Measurements from ENCODE around the gene CFAP119.

DNA sequence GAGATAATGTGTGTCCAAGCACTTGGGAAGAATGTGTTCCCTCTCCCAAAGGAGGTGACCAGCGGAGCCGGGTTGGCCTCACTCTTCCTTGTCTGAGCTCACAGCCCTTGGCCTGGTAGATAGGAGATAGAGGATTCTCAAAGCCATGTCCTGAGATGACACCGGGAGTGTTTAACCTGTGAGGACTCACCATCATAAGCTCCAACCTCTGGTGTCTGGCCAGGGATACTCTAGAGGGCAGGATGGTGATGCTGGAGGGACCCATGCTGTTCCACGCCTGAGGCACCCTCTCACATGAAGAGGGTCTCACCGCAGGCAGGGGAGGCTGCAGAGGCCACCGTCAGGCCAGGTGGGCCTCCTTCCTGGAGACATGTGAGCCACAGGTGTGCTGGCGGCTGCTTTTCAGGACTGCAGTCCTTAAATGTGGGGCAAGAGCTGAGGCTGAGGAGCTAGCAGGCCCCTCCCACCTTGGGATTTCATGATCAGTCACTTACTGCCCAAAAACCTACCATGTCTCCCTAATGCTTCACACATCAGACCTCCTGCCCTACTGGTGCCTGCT is 31.7 kb upstream of the CFAP119 start:
- TF ChIP-seq EZH2phosphoT487 (IDR thresholded peaks at IDR 0.05; ENCODE audit: low read depth, severe bottlenecking, unreplicated experiment) (no peak), EZH2 (IDR thresholded peaks at IDR 0.05; ENCODE audit: borderline replicate concordance) (no peak)
- TF ChIP-seq, protein P1, sequence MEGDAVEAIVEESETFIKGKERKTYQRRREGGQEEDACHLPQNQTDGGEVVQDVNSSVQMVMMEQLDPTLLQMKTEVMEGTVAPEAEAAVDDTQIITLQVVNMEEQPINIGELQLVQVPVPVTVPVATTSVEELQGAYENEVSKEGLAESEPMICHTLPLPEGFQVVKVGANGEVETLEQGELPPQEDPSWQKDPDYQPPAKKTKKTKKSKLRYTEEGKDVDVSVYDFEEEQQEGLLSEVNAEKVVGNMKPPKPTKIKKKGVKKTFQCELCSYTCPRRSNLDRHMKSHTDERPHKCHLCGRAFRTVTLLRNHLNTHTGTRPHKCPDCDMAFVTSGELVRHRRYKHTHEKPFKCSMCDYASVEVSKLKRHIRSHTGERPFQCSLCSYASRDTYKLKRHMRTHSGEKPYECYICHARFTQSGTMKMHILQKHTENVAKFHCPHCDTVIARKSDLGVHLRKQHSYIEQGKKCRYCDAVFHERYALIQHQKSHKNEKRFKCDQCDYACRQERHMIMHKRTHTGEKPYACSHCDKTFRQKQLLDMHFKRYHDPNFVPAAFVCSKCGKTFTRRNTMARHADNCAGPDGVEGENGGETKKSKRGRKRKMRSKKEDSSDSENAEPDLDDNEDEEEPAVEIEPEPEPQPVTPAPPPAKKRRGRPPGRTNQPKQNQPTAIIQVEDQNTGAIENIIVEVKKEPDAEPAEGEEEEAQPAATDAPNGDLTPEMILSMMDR (IDR thresholded peaks at IDR 0.05; ENCODE audit: poor library complexity) = no peak

Measured in hepatocyte (in vitro differentiated cells).